Suppressor macrophage (primary cell): Measurements from ENCODE around the gene CSRP1.
"Not testable (repeated sequence)": the region's sequence is repeated elsewhere in the genome, so short reads cannot be mapped to it uniquely, and the experiment has no call there.

Experiments
- DNase-seq, 4 experiments: peaks; one replicate each; pipeline ENCODE4 v3.0.0-alpha.2; 2020 to 2022

CSRP1 gene

GRCh38 chr1:201537891-201538611 lies 31.1 kb upstream of the CSRP1 start:
- peak in 1 of 4 experiments; percentile 17 for DNase-seq

GRCh38 chr1:201537467-201537866 lies 30.5 kb upstream of the CSRP1 start:
- DNase-seq: no peak

GRCh38 chr1:201537028-201537427 lies 30.1 kb upstream of the CSRP1 start:
- no peak for DNase-seq

- peak in 1 of 4 experiments; percentile 13 for DNase-seq
Observed at GRCh38 chr1:201536558-201536957, 29.6 kb upstream of the CSRP1 start.

- no peak for DNase-seq
Observed at GRCh38 chr1:201535919-201536245, 29.0 kb upstream of the CSRP1 start.

GRCh38 chr1:201535046-201535918 lies 28.4 kb upstream of the CSRP1 start:
- peak; percentile 47 to 69 (median 47) for DNase-seq

GRCh38 chr1:201533836-201534235 lies 26.9 kb upstream of the CSRP1 start:
- DNase-seq: no peak

GRCh38 chr1:201531551-201532425 lies 24.9 kb upstream of the CSRP1 start:
- DNase-seq: peak in 1 of 4 experiments; percentile 33

GRCh38 chr1:201530741-201531531 lies 24.0 kb upstream of the CSRP1 start:
- DNase-seq: peak; percentile 87 to 92 (median 90)

GRCh38 chr1:201528631-201529252 lies 21.8 kb upstream of the CSRP1 start:
- DNase-seq: peak in 1 of 4 experiments; percentile 10

GRCh38 chr1:201527879-201528278 lies 21.0 kb upstream of the CSRP1 start:
- no peak for DNase-seq

- peak in 3 of 4 experiments; percentile 12 to 85 (median 81) for DNase-seq
Observed at GRCh38 chr1:201525193-201525778, 18.4 kb upstream of the CSRP1 start.

- not testable (repeated sequence) for DNase-seq
Observed at GRCh38 chr1:201520046-201520575, 13.2 kb upstream of the CSRP1 start.

GRCh38 chr1:201518071-201518470 lies 11.1 kb upstream of the CSRP1 start:
- DNase-seq: peak in 3 of 4 experiments; percentile 44 to 57 (median 47)

- DNase-seq: no peak
Observed at GRCh38 chr1:201517631-201518030, 10.7 kb upstream of the CSRP1 start.

GRCh38 chr1:201516511-201517127 lies 9.7 kb upstream of the CSRP1 start:
- DNase-seq: no peak

GRCh38 chr1:201515895-201516294 lies 9.0 kb upstream of the CSRP1 start:
- no peak for DNase-seq

- no peak for DNase-seq
Observed at GRCh38 chr1:201515062-201515750, 8.3 kb upstream of the CSRP1 start.

GRCh38 chr1:201514466-201514865 lies 7.5 kb upstream of the CSRP1 start:
- no peak for DNase-seq
